Naive B cell (primary cell): ENCODE results near the gene FSTL3. TPM values are rescaled to one million over a fixed set of nuclear protein-coding genes. Genes with fewer than 3 reads are reported as not detected.
"Not testable (repeated sequence)": the region's sequence is repeated elsewhere in the genome, so short reads cannot be mapped to it uniquely, and the experiment has no call there.

Source experiments
- ATAC-seq, 2 donors: fragments of 150-1000 bp; cut with Tn5 transposase; 2 replicates each; pipeline ENCODE4 v1.10.0; 2021; ENCODE audit warnings: low read depth in 2 of 2, mild to moderate bottlenecking in 2 of 2, moderate library complexity in 2 of 2
- DNase-seq: peaks from one replicate; pipeline ENCODE4 v3.0.0; 2022
- H3K27ac Mint-ChIP-seq, 6 donors: one replicate each; pipeline ENCODE4 v1.8.0; 2020 to 2022; ENCODE audit warnings: mild to moderate bottlenecking in 6 of 6, mixed read lengths in 6 of 6, moderate library complexity in 5 of 6, inconsistent platforms in 2 of 6
- H3K27me3 Mint-ChIP-seq, 3 donors: one replicate each; pipeline ENCODE4 v1.8.0; 2021 to 2022; ENCODE audit warnings: mixed read lengths in 3 of 3, mild to moderate bottlenecking in 1 of 3
- H3K36me3 Mint-ChIP-seq, 2 donors: one replicate each; pipeline ENCODE4 v1.8.0; 2020 to 2022; ENCODE audit warnings: mixed read lengths in 2 of 2, inconsistent platforms in 1 of 2, mild to moderate bottlenecking in 1 of 2
- H3K4me1 Mint-ChIP-seq, 3 donors: one replicate each; pipeline ENCODE4 v1.8.0; 2020 to 2022; ENCODE audit warnings: mixed read lengths in 3 of 3, inconsistent platforms in 1 of 3, mild to moderate bottlenecking in 1 of 3, moderate library complexity in 1 of 3
- H3K4me3 Mint-ChIP-seq, 8 donors: one replicate each; pipeline ENCODE4 v1.8.0; 2020 to 2022; ENCODE audit warnings: mild to moderate bottlenecking in 8 of 8, mixed read lengths in 8 of 8, moderate library complexity in 8 of 8, inconsistent platforms in 2 of 8
- H3K9me3 Mint-ChIP-seq, 7 donors: one replicate each; pipeline ENCODE4 v1.8.0; 2020 to 2022; ENCODE audit warnings: mixed read lengths in 7 of 7, mild to moderate bottlenecking in 5 of 7, inconsistent platforms in 2 of 7, moderate library complexity in 1 of 7
- polyA plus RNA-seq, 6 donors: library from polyadenylated mRNA; unstranded; fragments of 300-500 nt; fragmentation: Illumina TruSeq; gene quantifications; one replicate each; pipeline ENCODE4 v1.2.3, GENCODE V29; 2021; ENCODE audit warnings: low read depth in 6 of 6

FSTL3 gene
- polyA plus RNA-seq, 6 donors from 2014 or later: 0.77 to 3.6 (median 2.8) TPM; not detected in 1

DNA sequence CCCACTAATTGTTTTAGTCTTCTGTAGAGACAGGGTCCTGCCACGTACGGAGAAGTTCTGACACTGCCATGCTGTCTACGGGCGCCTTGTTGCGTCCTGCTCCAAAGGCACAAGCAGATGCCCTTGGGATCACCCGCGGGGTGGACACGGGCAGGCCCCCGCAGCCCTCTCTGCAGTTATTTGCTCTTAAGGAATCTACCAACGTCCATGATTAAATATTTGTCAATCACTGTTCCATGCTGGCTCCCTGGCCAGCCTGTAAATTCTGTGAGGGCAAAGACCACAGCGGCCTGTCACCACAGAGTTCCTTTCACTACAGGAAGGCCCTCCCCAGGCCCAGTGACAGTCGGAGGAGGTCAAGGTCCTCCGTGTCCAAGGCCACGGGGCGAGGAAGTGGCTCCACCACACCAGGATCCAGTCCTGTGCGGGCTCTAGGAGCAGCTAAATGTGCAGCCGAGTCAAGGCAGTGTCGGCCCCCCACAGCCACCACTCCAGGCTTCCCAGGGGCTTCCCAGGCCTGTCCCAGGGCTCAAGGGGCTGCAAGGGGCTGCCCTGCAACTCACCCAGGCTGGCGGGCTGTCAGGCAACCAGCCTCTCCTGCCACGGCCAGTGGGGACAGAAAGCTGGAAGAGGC, 15.3 kb upstream of the FSTL3 start:
- H3K36me3 Mint-ChIP-seq: no peaks in the 10 kb centered on the region
- no peak for DNase-seq
- H3K27me3 Mint-ChIP-seq: no peaks in the 10 kb centered on the region
- peak overlapping the region; percentile 93 to 100 (median 98) for H3K4me3 Mint-ChIP-seq
- H3K9me3 Mint-ChIP-seq: no peaks in the 10 kb centered on the region
- H3K27ac Mint-ChIP-seq: peak overlapping the region; percentile 89 to 99 (median 98)
- no peak for ATAC-seq
- peaks cover 28 to 59% (median 53%) of the 10 kb centered on the region in 3 donors for H3K4me1 Mint-ChIP-seq

DNA sequence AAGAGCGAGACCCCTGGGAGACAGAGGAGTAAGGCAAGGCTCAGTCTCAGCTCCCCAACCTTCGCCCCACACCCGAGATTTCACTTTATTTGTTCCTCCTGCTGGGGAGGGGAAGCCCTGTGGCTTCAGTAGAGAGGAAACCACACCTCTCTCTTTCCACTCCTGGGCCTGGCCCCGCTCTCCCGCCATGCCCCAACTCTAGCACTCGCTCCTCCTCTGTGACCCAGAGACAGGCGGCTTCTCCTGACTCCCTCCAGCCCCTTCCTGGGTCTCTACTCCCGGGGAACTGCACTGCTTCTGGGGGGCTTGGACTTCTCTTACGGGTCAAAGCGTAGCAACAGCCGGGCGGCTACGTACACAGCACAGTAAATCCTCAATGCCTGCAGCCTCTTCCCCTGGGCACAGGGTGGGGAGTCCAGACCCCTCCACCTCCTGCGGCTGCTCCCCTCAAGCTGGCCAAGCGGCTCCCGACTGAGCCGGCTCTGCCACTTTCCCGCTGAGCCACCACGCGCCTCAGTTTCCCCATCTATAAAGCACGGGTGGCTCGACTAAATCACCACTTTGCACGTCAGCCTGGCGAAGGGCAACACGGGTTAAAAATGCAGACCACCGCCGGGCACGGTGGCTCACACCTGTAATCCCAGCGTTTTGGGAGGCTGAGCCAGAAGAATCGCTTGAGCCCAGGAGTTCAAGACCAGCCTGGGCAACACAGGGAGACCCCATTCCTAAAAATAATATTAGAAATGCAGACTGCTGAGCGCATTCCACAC, 14.6 kb upstream of the FSTL3 start:
- H3K27ac Mint-ChIP-seq: peak overlapping the region; percentile 89 to 99 (median 98)
- peaks cover 23 to 52% (median 48%) of the 10 kb centered on the region in 3 donors for H3K4me1 Mint-ChIP-seq
- H3K4me3 Mint-ChIP-seq: peak overlapping the region; percentile 93 to 100 (median 98)
- ATAC-seq (peak; percentile 52 to 53), DNase-seq (peak; percentile 66)
- no peaks in the 10 kb centered on the region for H3K36me3 Mint-ChIP-seq
- H3K27me3 Mint-ChIP-seq: peaks cover 0 to under 1% (median 0%) of the 10 kb centered on the region in 3 donors
- H3K9me3 Mint-ChIP-seq: no peaks in the 10 kb centered on the region

DNA sequence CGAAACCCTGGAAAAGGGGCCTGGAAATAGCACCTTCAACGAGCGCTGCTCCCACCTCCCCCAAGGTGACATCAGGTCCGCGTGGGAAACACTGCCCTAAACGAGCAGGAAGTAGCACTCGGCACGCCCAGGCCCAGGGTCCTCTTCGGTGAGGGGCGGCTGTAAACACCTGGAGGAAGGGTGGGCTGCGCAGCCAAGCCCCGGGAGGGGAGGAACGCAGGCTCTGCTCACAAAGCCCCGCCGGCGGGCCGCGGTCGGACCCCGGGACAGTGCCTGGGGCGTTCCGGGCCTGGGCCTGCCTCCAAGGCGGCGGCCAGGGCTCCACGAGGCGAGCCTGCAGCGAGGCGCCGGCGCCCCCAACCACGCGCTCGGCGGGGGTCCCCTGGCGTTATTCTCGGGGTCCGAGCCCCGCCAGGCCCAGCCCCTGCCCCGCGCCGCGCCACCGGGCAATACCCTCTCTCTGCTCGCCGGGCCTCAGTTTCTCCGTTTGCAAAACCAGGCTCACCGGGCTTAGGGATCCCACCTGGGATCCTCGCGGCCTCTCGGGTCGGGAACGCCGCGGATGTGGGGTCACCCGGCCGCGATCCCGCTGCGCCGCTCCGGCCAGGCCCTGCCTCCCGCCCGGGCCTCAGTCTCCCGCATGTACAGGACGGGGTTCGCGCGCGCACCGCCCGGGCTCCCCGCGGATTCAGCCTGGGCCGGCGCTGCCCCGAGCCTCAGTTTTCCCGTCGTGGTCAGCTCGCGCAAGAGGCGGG, 13.8 kb upstream of the FSTL3 start:
- H3K27ac Mint-ChIP-seq: peak overlapping the region; percentile 89 to 99 (median 98)
- H3K9me3 Mint-ChIP-seq: no peaks in the 10 kb centered on the region
- H3K27me3 Mint-ChIP-seq: peaks cover 0 to 6% (median 0%) of the 10 kb centered on the region in 3 donors
- DNase-seq (peak; percentile 73), ATAC-seq (peak; percentile 39 to 45)
- H3K36me3 Mint-ChIP-seq: no peaks in the 10 kb centered on the region
- peak overlapping the region; percentile 93 to 100 (median 98) for H3K4me3 Mint-ChIP-seq
- peaks cover 23 to 52% (median 45%) of the 10 kb centered on the region in 3 donors for H3K4me1 Mint-ChIP-seq

DNA sequence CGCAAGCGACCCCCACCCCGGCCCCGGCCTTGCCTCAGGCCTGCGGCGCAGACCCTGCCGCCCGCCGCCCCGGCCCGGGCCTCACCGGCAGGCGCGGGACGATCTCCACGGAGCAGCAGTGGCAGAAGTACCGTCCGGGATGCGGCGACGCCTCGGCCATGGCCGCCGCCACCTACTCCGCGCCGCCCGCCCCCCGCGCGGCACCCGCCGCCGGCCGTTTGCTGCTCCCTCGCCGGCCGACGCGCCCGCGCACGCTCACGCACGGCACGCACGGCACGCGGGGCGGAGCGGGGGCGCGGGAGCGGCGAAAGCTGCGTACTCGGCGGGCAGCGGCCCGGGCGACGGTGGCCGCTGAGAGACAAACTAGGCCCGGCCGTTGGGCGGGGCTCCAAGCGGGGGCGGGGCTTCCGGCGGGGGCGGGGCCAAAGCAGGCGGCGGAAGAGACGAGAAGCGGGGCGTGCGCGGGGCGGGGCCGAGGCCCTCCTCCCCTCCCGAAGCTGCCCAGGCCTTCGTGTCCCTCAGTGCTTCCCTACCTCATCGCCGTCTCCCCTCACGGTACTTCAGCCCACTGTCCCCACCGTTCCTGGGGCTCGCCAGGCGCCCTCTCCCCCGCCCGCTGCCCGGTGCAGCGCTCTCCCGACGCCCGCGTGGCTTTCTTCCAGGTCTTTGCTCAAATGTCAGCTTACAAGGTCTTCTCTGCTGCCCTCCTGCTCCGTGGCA, 13.1 kb upstream of the FSTL3 start, which contains the start of gene RNF126:
RNF126 (minus strand) TSS at position 253 of the 720 bp plus-strand sequence; CDS start at position 160, 93 bp downstream.
- Mint-ChIP-seq H3K9me3 (no peaks in the 10 kb centered on the region), H3K36me3 (no peaks in the 10 kb centered on the region), H3K4me1 (peaks cover 23 to 52% (median 42%) of the 10 kb centered on the region in 3 donors), H3K27me3 (peaks cover 0 to 10% (median 0%) of the 10 kb centered on the region in 3 donors), H3K4me3 (peak within 1 kb of the TSS; percentile 93 to 100 (median 98)), H3K27ac (peak within 1 kb of the TSS; percentile 89 to 99 (median 98))
- peak; percentile 44 to 62 for ATAC-seq
- DNase-seq: peak; percentile 88

DNA sequence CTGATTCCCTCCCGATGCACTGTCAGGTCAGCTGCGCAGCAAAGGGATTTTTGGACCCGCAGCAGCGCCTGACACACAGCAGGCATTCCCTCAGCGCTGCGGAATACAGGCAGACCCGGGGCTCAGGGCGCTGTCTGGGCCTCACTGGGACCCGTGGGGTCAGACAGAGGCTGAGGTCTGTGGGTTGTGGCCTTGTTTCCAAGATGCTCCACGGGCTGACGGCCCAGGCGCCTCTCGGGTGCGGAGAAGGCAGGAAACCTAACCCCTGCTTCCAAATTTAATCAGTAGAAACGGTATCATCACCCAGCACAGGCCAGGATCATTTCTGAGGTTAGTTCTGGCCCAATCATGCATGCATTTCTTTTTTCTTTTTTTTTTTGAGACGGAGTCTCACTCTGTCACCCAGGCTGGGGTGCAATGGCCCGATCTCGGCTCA, 12.5 kb upstream of the FSTL3 start:
- DNase-seq (no peak), ATAC-seq (no peak)
- Mint-ChIP-seq H3K4me1 (peaks cover 23 to 48% (median 42%) of the 10 kb centered on the region in 3 donors), H3K27me3 (peaks cover 0 to 10% (median 0%) of the 10 kb centered on the region in 3 donors), H3K27ac (peak overlapping the region; percentile 72 to 97 (median 90)), H3K4me3 (peak overlapping the region; percentile 77 to 97 (median 85)), H3K36me3 (no peaks in the 10 kb centered on the region), H3K9me3 (no peaks in the 10 kb centered on the region)

DNA sequence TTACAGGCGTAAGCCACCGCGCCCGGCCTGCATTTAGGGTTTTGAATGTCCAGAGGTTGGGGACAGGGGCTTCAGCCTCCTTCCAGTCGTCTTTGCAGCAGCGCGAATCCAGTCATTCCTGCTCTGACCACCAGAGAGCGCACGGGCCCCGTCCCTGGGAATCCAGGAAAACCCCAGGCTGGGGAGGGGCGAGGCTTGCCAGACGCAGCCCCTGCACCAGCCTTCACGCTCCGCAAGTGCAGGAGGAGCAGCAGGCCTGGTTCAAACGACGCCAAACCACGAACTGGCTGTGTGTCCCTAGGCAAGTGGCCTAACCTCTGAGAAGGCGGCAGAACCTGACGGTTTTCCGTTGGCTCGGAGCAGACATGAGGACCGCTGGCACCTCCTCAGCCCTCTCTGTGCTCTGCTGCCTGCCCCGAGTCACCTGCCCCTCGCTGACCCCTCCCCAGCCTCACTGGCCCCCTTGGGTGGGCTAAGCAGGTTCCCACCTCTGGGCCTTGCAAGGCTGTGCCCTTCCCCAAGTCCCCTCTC, 11.2 kb upstream of the FSTL3 start:
- peak; percentile 10 to 15 for ATAC-seq
- Mint-ChIP-seq H3K9me3 (peaks cover 0 to 3% (median 0%) of the 10 kb centered on the region in 7 donors), H3K27ac (peak overlapping the region in 5 of 6 donors; percentile 39 to 92 (median 75)), H3K27me3 (peaks cover 0 to 16% (median 5%) of the 10 kb centered on the region in 3 donors), H3K36me3 (no peaks in the 10 kb centered on the region), H3K4me1 (peaks cover 23 to 42% (median 37%) of the 10 kb centered on the region in 3 donors), H3K4me3 (peak overlapping the region; percentile 60 to 97 (median 76))
- peak; percentile 73 for DNase-seq

DNA sequence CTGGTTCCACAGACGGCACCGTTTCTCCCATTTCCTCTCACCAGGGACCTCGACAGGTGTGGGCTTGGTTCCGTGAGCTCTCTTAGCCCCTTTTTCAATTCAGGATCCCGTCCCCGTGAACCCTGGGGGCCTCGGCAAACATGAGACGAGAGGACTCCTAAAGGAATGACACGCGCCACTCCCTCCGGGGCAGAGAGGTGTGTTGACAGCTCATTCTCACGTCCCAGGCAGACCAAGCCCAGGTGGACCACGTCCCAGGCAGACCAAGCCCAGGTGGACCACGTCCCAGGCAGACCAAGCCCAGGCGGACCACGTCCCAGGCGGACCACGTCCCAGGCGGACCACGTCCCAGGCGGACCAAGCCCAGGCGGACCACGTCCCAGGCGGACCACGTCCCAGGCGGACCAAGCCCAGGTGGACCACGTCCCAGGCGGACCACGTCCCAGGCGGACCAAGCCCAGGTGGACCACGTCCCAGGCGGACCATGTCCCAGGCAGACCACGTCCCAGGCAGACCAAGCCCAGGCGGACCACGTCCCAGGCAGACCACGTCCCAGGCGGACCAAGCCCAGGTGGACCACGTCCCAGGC, 9.1 kb upstream of the FSTL3 start:
- peaks cover 7 to 22% (median 22%) of the 10 kb centered on the region in 3 donors for H3K4me1 Mint-ChIP-seq
- H3K36me3 Mint-ChIP-seq, H3K9me3 Mint-ChIP-seq, ATAC-seq, DNase-seq: not testable (repeated sequence)
- peak overlapping the region in 1 of 6 donors; percentile 70 for H3K27ac Mint-ChIP-seq
- peak overlapping the region in 1 of 8 donors; percentile 15 for H3K4me3 Mint-ChIP-seq
- peaks cover 0 to 16% (median 5%) of the 10 kb centered on the region in 3 donors for H3K27me3 Mint-ChIP-seq

DNA sequence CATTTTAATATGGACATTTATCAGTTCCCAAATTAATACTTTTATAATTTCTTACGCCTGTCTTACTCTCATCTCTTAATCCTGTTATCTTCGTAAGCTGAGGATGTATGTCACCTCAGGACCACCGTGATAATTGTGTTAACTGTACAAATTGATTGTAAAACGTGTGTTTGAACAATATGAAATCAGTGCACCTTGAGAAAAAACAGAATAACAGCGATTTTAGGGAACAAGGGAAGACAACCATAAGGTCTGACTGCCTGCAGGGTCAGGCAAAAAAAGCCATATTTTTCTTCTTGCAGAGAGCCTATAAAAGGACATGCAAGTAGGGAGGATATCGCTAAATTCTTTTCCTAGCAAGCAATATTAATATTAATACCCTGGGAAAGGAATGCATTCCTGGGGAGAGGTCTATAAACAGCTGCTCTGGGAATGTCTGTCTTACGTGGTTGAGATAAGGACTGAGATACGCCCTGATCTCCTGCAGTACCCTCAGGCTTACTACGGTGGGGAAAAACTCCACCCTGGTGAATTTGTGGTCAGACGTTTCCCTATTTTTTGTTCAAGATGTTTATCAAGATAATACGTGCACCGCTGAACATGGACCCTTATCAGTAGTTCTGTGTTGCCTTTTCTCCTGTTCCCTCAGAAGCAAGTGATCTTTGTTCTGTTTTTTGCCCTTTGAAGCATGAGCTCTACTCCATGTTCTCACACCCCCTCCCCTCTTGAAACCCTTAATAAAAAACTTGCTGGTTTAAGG, 7.3 kb upstream of the FSTL3 start:
- Mint-ChIP-seq H3K27ac (peak overlapping the region in 3 of 6 donors; percentile 12 to 71 (median 29)), H3K27me3 (peaks cover 5 to 21% (median 7%) of the 10 kb centered on the region in 3 donors)
- not testable (repeated sequence) for ATAC-seq

DNA sequence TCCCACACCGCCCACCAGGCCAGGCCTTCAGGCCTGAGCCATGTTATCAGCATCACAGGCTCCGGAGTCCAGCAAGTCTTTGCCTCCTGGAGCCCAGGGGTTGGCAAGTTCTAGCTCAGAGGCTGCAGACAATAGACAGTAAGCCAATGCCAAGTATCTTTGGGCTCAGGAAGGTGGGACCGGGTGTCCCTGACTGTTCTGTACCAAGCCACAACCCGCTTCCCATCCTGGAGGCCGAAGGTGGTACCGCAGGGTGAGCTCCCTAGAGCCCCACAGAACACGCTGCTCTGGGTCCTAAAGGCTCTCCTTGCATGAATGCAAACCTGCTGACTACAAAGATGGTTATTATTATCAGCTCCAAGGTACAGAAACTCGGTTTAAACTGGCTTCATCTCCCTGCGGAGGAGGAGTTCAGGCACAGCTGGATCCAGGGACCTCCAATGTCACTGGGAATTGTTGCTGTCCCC, 5.5 kb upstream of the FSTL3 start:
- H3K27ac Mint-ChIP-seq: no peak overlapping the region
- peaks cover 0 to 10% (median 7%) of the 10 kb centered on the region in 3 donors for H3K4me1 Mint-ChIP-seq
- ATAC-seq: peak; percentile 56 to 58
- peaks cover 16 to 34% (median 17%) of the 10 kb centered on the region in 3 donors for H3K27me3 Mint-ChIP-seq
- no peak for DNase-seq
- H3K9me3 Mint-ChIP-seq: peaks cover 0 to 3% (median 0%) of the 10 kb centered on the region in 7 donors
- H3K4me3 Mint-ChIP-seq: no peak overlapping the region
- no peaks in the 10 kb centered on the region for H3K36me3 Mint-ChIP-seq

More for the DNA sequence above, 7.3 kb upstream of the FSTL3 start:
- peaks cover 4 to 18% (median 16%) of the 10 kb centered on the region in 3 donors for H3K4me1 Mint-ChIP-seq
- not testable (repeated sequence) for H3K9me3 Mint-ChIP-seq, DNase-seq, H3K36me3 Mint-ChIP-seq
- H3K4me3 Mint-ChIP-seq: peak overlapping the region in 2 of 8 donors; percentile 41 to 61

DNA sequence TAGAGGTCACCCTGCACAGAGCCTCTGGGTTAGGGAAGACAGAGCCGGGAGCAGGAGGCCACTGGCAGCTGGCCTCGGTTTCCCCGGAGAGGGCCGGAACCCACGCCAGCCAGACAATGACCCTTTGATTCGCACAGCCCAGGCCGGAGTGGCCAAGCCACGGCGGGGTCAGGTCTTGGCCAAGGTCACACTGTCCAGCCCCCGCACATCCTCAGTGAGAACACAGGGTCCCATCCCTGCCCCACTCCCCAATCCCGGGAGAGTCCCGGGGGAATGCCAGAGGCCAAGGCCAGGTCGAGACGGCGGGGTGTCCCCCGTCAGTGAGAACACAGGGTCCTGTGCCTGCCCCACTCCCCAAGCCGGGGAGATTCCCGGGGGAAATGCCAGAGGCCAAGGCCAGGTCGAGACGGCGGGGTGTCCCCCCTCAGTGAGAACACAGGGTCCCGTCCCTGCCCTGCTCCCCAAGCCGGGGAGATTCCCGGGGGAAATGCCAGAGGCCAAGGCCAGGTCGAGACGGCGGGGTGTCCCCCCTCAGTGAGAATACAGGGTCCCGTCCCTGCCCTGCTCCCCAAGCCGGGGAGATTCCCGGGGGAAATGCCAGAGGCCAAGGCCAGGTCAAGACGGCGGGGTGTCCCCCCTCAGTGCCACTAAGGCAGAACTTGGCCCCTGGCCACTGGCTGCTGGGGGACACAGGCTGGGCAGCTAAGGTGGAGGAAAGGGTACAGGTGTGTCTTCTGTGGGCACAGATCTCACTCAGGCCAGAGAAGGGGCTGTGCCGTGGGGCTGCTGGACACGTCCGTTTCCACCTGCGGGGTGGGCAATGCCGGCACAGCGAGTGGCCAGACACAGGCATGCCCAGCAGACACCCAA, 1.7 kb upstream of the FSTL3 start:
- H3K36me3 Mint-ChIP-seq: no peaks in the 10 kb centered on the region
- ATAC-seq (no peak), DNase-seq (no peak)
- peaks cover 11 to 20% (median 18%) of the 10 kb centered on the region in 3 donors for H3K27me3 Mint-ChIP-seq
- no peaks in the 10 kb centered on the region for H3K9me3 Mint-ChIP-seq
- H3K4me3 Mint-ChIP-seq: no peak overlapping the region
- no peak overlapping the region for H3K27ac Mint-ChIP-seq
- H3K4me1 Mint-ChIP-seq: peaks cover 0 to 10% (median 5%) of the 10 kb centered on the region in 3 donors
